Measurements from ENCODE around the gene CDH6.
"Not testable (repeated sequence)": the region's sequence is repeated elsewhere in the genome, so short reads cannot be mapped to it uniquely, and the experiment has no call there.

The CDH6 gene

DNA sequence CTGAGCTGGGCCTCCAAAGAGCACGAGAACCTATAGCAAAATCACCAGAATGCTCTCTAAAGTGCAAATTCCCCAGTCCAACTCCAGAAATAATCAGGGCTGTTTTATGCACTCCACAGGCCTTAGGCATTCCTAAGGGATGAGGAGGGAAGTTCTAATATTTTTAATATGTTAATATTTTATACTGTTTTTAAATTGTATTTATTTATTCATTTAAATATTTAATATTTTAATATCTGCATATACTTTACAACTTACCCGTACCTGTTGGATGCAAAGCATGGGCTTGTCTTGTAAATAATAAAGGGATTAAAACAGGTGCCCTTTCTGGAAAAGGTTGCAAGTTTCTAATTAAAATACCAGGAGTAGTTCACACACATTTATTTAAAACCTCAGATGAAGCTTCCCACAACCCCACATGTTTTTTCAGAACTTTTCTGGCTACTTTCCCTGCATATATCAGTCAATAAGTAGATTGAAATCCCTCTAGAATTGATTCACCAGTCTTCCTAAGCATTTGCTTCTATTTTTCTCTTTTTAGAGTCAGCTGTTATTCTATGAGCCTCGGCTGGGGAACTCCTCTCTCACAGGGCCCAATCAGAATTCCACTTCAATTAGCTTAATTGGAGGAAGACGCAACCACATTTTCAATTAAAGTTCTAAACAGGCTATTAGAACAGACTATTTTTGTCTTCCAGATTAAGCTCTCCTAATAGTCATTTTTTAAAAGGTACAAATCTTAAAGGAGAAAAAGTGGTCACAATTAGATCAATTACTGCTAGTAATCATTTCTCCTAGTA is 140.8 kb downstream of the CDH6 start:
- no peak for DNase-seq

- no peak for DNase-seq
Measured at GRCh38 chr5:31335456-31335855, 142.0 kb downstream of the CDH6 start.

DNA sequence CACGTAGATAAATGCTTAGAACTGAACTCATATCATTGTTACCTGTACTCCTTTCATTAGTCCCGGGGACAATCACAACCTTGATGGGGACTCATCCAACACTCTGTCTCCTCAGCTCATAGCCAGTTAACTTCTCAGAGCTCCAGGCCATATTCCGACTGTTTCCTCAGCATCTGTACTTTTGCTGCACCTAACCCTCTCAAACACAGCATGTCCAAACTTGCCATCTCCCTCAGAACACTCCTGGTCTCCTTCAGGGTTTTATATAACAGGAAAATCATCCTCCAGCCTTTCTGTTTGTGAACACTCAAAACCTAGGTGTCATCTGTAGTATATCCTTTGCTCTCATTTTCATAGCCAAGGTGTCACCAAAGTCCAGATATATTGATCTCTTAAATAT is 150.5 kb downstream of the CDH6 start:
- no peak for DNase-seq

- DNase-seq = no peak
Measured at GRCh38 chr5:31346896-31347551, 153.5 kb downstream of the CDH6 start.

- no peak for DNase-seq
Measured at GRCh38 chr5:31347552-31347905, 154.0 kb downstream of the CDH6 start.

- no peak for DNase-seq
Measured at GRCh38 chr5:31350395-31350794, 156.9 kb downstream of the CDH6 start.

GRCh38 chr5:31355337-31355736 is 161.9 kb downstream of the CDH6 start:
- DNase-seq = no peak

DNA sequence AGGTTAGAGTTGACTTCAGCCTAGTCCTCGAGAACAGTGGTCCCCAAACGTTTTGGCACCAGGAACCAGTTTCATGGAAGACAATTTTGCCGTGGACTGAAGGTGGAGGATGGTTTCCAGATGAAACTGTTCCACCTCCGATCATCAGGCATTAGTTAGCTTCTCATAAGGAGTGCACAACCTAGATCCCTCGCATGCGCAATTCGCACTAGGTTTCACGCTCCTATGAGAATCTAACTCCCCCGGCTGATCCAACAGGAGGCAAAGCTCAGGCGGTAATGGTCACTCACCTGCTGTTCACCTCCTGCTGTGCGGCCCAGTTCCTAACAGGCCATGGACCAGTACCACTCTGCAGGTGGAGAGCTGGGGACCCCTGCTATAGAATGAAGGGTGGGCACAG is 163.6 kb downstream of the CDH6 start:
- no peak for DNase-seq

GRCh38 chr5:31359839-31360238 is 166.4 kb downstream of the CDH6 start:
- DNase-seq = no peak

DNA sequence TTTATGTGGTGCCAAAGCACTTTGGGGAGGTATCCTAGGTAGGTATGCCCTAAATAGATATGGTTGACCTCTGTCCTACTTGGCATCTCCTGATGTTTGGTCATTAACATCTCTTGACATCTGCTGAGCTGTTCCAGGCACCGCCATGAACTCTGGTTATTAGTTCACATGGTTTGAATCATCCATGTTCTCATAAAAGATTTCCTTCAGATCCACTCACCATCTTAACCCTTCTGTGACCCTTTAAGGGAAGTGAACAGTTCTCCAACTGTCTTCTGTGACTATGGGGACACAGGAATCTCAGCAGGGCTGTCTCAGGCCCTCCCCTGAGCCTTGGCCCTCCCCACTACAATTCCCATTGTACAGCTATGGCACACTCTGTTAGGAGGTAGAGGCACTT is 167.7 kb downstream of the CDH6 start:
- DNase-seq = no peak

DNA sequence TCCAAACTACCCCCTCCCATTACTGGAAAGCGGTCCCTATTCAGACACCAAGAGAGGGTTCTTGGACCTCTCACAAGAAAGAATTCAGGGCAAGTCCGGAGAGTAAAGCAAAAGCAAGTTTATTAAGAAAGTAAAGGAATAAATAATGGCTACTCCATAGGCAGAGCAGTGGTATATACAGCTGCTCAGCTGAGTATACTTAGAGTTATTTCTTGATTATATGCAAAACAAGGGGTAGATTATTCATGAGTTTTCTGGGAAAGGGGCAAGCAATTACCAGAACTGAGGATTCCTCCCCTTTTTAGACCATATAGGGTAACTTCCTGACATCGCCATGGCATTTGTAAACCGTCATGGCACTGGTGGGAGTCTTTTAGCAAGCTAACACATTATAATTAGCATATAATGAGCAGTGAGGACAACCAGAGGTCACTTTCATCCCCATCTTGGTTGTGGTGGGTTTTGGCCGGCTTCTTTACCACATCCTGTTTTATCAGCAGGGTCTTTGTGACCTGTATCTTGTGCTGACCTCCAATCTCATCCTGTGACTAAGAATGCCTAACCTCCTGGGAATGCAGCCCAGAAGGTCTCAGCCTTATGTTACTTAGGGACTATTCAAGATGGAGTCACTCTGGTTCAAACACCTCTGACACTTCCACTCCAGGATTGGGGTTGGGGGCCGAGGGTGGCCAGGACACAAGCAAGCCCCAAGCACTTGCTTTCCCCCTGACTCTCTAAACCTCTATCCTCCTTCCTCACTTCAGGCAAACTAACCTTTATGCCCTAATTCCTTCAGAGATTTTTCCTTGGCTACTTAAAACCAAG is 168.4 kb downstream of the CDH6 start:
- not testable (repeated sequence) for DNase-seq

- DNase-seq = no peak
Measured at GRCh38 chr5:31362529-31362900, 169.0 kb downstream of the CDH6 start.

- DNase-seq = no peak
Measured at GRCh38 chr5:31362931-31363568, 169.6 kb downstream of the CDH6 start.

DNA sequence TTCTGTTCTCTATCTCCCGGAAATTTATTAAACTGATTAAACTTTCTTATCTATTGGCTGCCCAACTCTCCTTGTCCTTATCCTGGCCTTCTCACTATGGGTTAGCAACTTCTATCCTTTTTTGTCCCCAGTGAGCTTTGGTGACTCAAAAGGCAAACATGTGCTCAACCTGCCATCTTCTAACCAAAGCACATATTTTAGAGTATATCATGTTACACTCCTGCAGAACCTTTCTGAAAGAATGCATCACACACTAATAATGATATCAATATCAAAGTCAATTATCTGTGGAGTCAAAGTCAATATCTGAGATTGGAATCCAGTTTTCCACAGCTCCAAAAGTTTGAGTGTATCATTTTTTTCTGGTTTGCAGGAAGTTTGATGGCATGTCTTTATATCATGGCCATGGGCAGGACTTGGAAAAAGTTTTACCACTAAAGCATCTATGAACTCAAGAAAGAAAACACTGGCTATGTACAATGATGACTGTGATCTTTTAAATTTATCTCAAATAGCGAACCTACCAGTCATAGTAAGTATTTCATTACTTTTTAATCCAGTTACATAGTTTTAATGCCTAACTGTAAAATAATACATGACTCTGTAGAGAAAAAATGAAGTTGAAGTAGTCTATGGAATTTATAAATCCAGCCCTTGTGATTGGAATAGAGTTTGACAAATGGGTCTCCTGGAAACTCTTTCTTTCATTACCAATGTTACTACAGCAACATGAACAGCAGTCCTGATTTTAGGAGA is 171.6 kb downstream of the CDH6 start:
- DNase-seq = no peak

- DNase-seq = no peak
Measured at GRCh38 chr5:31365776-31366175, 172.3 kb downstream of the CDH6 start.

DNA sequence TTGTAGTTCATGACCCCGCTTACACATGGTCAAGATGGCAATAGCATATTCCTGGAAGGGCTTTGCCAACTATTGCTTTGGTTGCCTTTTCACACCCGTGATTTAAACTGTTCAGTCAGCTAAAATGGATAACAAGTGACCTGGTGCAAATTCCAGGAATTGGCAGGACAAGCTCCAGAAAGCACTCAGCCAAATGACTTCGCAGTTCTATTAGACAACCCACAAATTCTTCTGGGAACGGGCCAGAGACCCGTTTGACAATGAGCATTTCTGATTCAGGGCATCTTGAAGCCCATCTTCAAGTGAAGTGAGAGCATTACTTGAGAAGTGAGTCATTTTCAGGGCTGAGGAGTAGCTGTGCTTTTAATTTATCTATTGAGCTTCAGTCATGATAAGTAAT is 173.5 kb downstream of the CDH6 start:
- no peak for DNase-seq

DNA sequence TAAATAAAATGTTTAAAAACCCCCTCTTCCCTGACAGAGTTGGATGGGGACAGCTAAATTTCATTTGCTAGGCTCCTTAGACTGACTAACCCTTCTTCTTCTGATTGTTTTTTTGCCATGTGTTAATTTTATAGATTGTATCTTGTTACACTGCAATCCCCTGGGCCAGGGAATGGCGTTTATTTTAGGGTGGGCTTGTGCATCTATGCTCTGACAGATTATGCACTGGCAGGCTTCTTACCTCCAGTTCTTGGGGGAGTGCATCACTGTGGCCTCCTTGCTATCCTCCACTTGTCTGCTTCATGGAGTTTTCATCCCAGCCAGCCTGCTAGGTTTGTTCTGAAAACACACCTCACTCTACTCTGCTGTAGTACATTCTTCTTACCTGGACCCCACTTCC is 178.6 kb downstream of the CDH6 start:
- DNase-seq = no peak

GRCh38 chr5:31375999-31376720 is 182.7 kb downstream of the CDH6 start:
- no peak for DNase-seq

DNA sequence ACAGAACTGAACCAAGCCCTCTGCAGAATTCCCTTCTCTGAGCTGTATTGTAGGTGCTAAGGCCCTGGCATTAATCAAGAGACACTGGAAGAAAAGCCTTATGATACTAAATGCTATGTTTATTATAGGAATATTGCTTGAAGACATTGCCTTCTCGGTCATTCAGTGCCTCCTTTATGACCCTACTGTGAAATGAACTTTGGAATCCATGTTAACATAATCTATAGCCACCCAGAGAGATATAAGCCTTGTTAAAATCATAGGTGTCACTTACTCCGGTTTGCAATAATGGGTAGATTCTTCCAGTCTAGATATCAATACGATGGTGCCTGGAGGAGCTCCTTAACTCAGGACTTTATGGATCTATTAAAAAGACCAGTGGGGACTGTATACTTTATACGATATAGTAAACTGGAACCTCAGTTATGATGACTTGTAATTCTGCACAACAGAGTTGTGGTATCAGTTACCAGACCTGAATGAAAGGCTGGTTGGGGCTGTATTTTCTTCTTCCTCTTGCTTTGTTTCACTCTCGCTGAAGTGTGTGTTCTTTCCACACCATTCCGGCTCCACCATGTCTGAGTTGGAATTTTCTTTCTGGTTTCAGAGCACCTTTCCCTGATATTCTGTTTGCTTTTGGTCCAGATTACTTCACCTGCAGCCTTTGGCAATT is 183.9 kb downstream of the CDH6 start:
- no peak for DNase-seq

DNA sequence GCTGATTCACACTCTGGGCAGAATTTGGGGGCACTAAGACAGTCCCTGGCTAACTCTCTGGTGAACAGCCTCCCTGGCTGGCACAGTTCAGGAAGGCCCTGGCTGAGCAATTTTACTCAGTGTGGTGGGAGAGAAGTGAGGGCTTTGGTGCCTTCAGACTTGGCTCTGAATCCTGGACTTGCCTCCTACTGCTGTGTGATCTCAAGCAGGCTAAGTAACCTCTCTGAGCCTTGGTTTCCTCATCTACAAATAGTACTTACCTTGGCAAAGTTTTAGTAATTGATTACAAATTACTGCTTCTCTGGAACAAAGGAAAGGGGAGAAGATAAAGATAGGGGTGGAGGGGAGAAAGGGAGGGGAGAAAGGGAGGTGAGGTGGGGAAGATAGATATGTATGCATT is 184.7 kb downstream of the CDH6 start:
- no peak for DNase-seq
